PC-3 (cell line): ENCODE data around the gene PRPF6. TPM values are rescaled to one million over a fixed set of nuclear protein-coding genes. Genes with fewer than 3 reads are reported as not detected.

Source experiments
- ATAC-seq: fragments of 200-7000 bp; cut with Tn5 transposase; 2 replicates; pipeline ENCODE4 v1.9.1; 2020; ENCODE audit warnings: mild to moderate bottlenecking, moderate library complexity
- BruUV-seq: library from RNA; stranded (reverse); fragments of 400-500 nt; replicated peaks from 2 replicates; lab custom pipeline; 2021; lab: Mats Ljungman, UMichigan
- CTCF ChIA-PET: fragments of 300-600 bp; sonication (Branson Sonifier 250); formaldehyde crosslinking; loops from one replicate; lab custom pipeline; 2022; ENCODE audit warnings: antibody characterized with exemption; lab: Charles Lee
- POLR2A ChIA-PET: fragments of 300-600 bp; sonication (Branson Sonifier 250); formaldehyde crosslinking; loops from one replicate; lab custom pipeline; 2022; ENCODE audit warnings: antibody characterized with exemption; ENCODE audit not compliant: unreplicated experiment; lab: Charles Lee
- DNase-seq: peaks from one replicate; pipeline ENCODE4 v3.0.0-alpha.2; 2015
- H2AFZ ChIP-seq: fragments of 300-600 bp; sonication (generic); 2 replicates; pipeline ENCODE4 v1.6.0; 2016; ENCODE audit warnings: antibody characterized with exemption, low read length
- H3F3A ChIP-seq: fragments of 300-600 bp; sonication (generic); one replicate; pipeline ENCODE4 v1.6.0; 2017; ENCODE audit warnings: antibody characterized with exemption, low read length, control low read depth, mild to moderate bottlenecking; ENCODE audit not compliant: unreplicated experiment
- H3K27ac ChIP-seq: fragments of 300-600 bp; sonication (generic); 2 replicates; pipeline ENCODE4 v1.5.1; 2016; ENCODE audit warnings: mild to moderate bottlenecking, low read length
- H3K27me3 ChIP-seq: fragments of 300-600 bp; sonication (generic); 2 replicates; pipeline ENCODE4 v1.6.1; 2016; ENCODE audit warnings: low read length, mixed read lengths
- H3K36me3 ChIP-seq: fragments of 300-600 bp; sonication (generic); 2 replicates; pipeline ENCODE4 v1.6.1; 2016; ENCODE audit warnings: low read depth, mixed run types, low read length, mixed read lengths
- H3K4me1 ChIP-seq: fragments of 300-600 bp; sonication (generic); 2 replicates; pipeline ENCODE4 v1.5.1; 2016; ENCODE audit warnings: low read length; ENCODE audit not compliant: insufficient read depth
- H3K4me2 ChIP-seq: fragments of 300-600 bp; sonication (generic); 2 replicates; pipeline ENCODE4 v1.6.0; 2016; ENCODE audit warnings: low read length
- H3K4me3 ChIP-seq: fragments of 300-600 bp; sonication (generic); 2 replicates; pipeline ENCODE4 v1.5.1; 2016; ENCODE audit warnings: mild to moderate bottlenecking, low read length, mixed read lengths
- H3K79me2 ChIP-seq: fragments of 300-600 bp; sonication (generic); 2 replicates; pipeline ENCODE4 v1.6.1; 2017; ENCODE audit warnings: low read length, mixed read lengths
- H3K9ac ChIP-seq: fragments of 300-600 bp; sonication (generic); 2 replicates; pipeline ENCODE4 v1.6.0; 2016; ENCODE audit warnings: mild to moderate bottlenecking, low read length
- H3K9me2 ChIP-seq: fragments of 300-600 bp; sonication (generic); replicated peaks from 2 replicates; pipeline ENCODE4 v1.6.1; 2016; ENCODE audit warnings: mixed run types, low read length, mixed read lengths
- H3K9me3 ChIP-seq: fragments of 300-600 bp; sonication (generic); 2 replicates; pipeline ENCODE4 v1.6.1; 2016; ENCODE audit warnings: low read length, mixed read lengths
- H4K20me1 ChIP-seq: fragments of 300-600 bp; sonication (generic); 2 replicates; pipeline ENCODE4 v1.6.1; 2016; ENCODE audit warnings: low read length, mixed read lengths
- CTCF ChIP-seq: fragments of 300-600 bp; sonication (generic); conservative IDR thresholded peaks from 2 replicates; pipeline ENCODE4 v1.5.1; 2017; ENCODE audit warnings: antibody characterized with exemption, low read depth, mild to moderate bottlenecking, low read length
- EZH2 ChIP-seq: fragments of 300-600 bp; sonication (generic); IDR thresholded peaks from one replicate; pipeline ENCODE4 v1.6.1; 2017; ENCODE audit warnings: antibody characterized with exemption, mild to moderate bottlenecking, low read length; ENCODE audit not compliant: unreplicated experiment
- EZH2phosphoT487 ChIP-seq: fragments of 300-600 bp; sonication (generic); IDR thresholded peaks from 2 replicates; pipeline ENCODE4 v1.6.1; 2018; ENCODE audit warnings: mild to moderate bottlenecking, antibody characterized with exemption, low read length, borderline replicate concordance
- intact Hi-C: fragments of 100-400 bp; cut with micrococcal nuclease; formaldehyde crosslinking; loops from 2 replicates; pipeline ENCODE4 v1.9.0; 2023
- total RNA-seq: library from RNA; depleted of rRNA; stranded (reverse); fragments of >200 nt; gene quantifications from 2 replicates; pipeline ENCODE4 v1.2.3, GENCODE V29; 2014

PRPF6 gene
- total RNA-seq, 1 experiment from 2014 or later, result 67.1 TPM

GRCh38 chr20:64058536-64058935, 77.6 kb downstream of the PRPF6 start:
- H3K27ac ChIP-seq, result no peak overlapping the region
- no peaks in the 10 kb centered on the region for H3K27me3 ChIP-seq
- POLR2A ChIA-PET, result no interaction called here
- ATAC-seq (peak; percentile 13), DNase-seq (peak; percentile 26)
- no peak overlapping the region for H3K9ac ChIP-seq
- no peaks in the 10 kb centered on the region for H3K9me2 ChIP-seq
- no peaks in the 10 kb centered on the region for H4K20me1 ChIP-seq
- intact Hi-C loops, result no loop called here
- H3F3A ChIP-seq, result no peaks in the 10 kb centered on the region
- TF ChIP-seq EZH2 (no peak), CTCF (no peak), EZH2phosphoT487 (no peak)
- H3K9me3 ChIP-seq, result no peaks in the 10 kb centered on the region
- H3K4me2 ChIP-seq, result peak overlapping the region; percentile 18; the same call in 1 of the 2 replicates
- 0 out of 2 replicates have a peak, but pooled peaks cover 3% of the 10 kb centered on the region for H3K79me2 ChIP-seq
- H3K4me1 ChIP-seq, result peaks cover 16% of the 10 kb centered on the region
- no peaks in the 10 kb centered on the region for H3K36me3 ChIP-seq
- CTCF ChIA-PET, result no interaction called here
- no peak overlapping the region for H3K4me3 ChIP-seq
- peak overlapping the region; percentile 36; the same call in 1 of the 2 replicates for H2AFZ ChIP-seq
- no TSS peak for BruUV-seq

GRCh38 chr20:64062276-64062595, 81.3 kb downstream of the PRPF6 start:
- no peaks in the 10 kb centered on the region for H3K27me3 ChIP-seq

GRCh38 chr20:64062596-64063388, 81.9 kb downstream of the PRPF6 start, which contains the start of gene TCEA2:
TSS of gene TCEA2 (plus strand) at chr20:64063198. CDS start at chr20:64063313, 115 bp downstream.
- Histone ChIP-seq H4K20me1 (no peaks in the 10 kb centered on the region), H2AFZ (peak within 1 kb of the TSS; percentile 67), H3K36me3 (no peaks in the 10 kb centered on the region), H3K79me2 (peaks cover 10% of the 10 kb centered on the region), H3K9me3 (no peaks in the 10 kb centered on the region), H3K27ac (peak within 1 kb of the TSS; percentile 73), H3K4me1 (peaks cover 46% of the 10 kb centered on the region), H3K4me3 (peak within 1 kb of the TSS; percentile 79), H3K4me2 (peak within 1 kb of the TSS; percentile 95), H3F3A (no peaks in the 10 kb centered on the region), H3K9ac (peak within 1 kb of the TSS; percentile 84), H3K9me2 (no peaks in the 10 kb centered on the region), H3K27me3 (no peaks in the 10 kb centered on the region)
- DNase-seq (peak; percentile 96), ATAC-seq (peak; percentile 86)
- intact Hi-C loops, result loop anchor here (1.0 to 2.0 kb wide), 2 partner anchors 24 to 81 kb away; partner anchors contain the start of gene PRPF6
- TF ChIP-seq CTCF, result no peak
- TF ChIP-seq EZH2, result no peak
- no peak for TF ChIP-seq EZH2phosphoT487
- BruUV-seq, result TSS peak; percentile 94
- ChIA-PET CTCF (interaction anchor here (0.6 to 1.0 kb wide), 3 partner anchors 12 to 518 kb away, joined by 3 to 8 read pairs (median 5); no protein-coding TSS in a partner anchor), POLR2A (interaction anchor here (0.6 to 0.8 kb wide), 4 partner anchors 24 to 86 kb away, joined by 3 to 6 read pairs (median 3); no protein-coding TSS in a partner anchor)

More at GRCh38 chr20:64062276-64062595, 81.3 kb downstream of the PRPF6 start:
- DNase-seq, result no peak
- no TSS peak for BruUV-seq
- Histone ChIP-seq H3K4me3 (peak overlapping the region; percentile 79), H4K20me1 (no peaks in the 10 kb centered on the region), H3K79me2 (peaks cover 10% of the 10 kb centered on the region), H2AFZ (peak overlapping the region; percentile 67; the same call in 1 of the 2 replicates), H3K9me2 (no peaks in the 10 kb centered on the region), H3K9me3 (no peaks in the 10 kb centered on the region), H3K4me2 (peak overlapping the region; percentile 95), H3K36me3 (no peaks in the 10 kb centered on the region), H3K9ac (peak overlapping the region; percentile 84), H3K4me1 (peaks cover 46% of the 10 kb centered on the region), H3K27ac (0 out of 2 replicates have a peak overlapping the region, but pooled peaks have one; percentile 6), H3F3A (no peaks in the 10 kb centered on the region)
- TF ChIP-seq EZH2phosphoT487 (no peak), EZH2 (no peak)
- intact Hi-C loops, result loop anchor here (2.0 kb wide), 1 partner anchor 23 kb away; no protein-coding TSS in a partner anchor
- POLR2A ChIA-PET, result no interaction called here
- ATAC-seq, result no peak
- CTCF ChIA-PET, result interaction anchor here (0.6 to 1.0 kb wide), 2 partner anchors 23 to 517 kb away, joined by 3 to 8 read pairs; no protein-coding TSS in a partner anchor
